Ishikawa (cell line): ENCODE measurements around the gene ATP10A.

Experiments used
- CEBPB ChIP-seq: IDR thresholded peaks from 2 replicates; pipeline ENCODE4 v1.6.1; 2012
- CREB1 ChIP-seq: IDR thresholded peaks from 2 replicates; pipeline ENCODE4 v1.6.1; 2012; ENCODE audit warnings: low read depth
- EGR1 ChIP-seq: IDR thresholded peaks from 2 replicates; pipeline ENCODE4 v1.6.1; 2012
- EP300 ChIP-seq: IDR thresholded peaks from 2 replicates; pipeline ENCODE4 v1.6.1; 2012; ENCODE audit warnings: borderline replicate concordance
- FOXM1 ChIP-seq: IDR thresholded peaks from 2 replicates; pipeline ENCODE4 v1.6.1; 2012; ENCODE audit warnings: low read depth, borderline replicate concordance
- MAX ChIP-seq: IDR thresholded peaks from 2 replicates; pipeline ENCODE4 v1.6.1; 2012
- NFIC ChIP-seq: IDR thresholded peaks from 2 replicates; pipeline ENCODE4 v1.6.1; 2012
- RAD21 ChIP-seq: IDR thresholded peaks from 2 replicates; pipeline ENCODE4 v1.6.1; 2012; ENCODE audit warnings: low read depth
- REST ChIP-seq: IDR thresholded peaks from 2 replicates; pipeline ENCODE4 v1.6.1; 2012; ENCODE audit warnings: low read depth, mild to moderate bottlenecking
- TAF1 ChIP-seq: IDR thresholded peaks from 2 replicates; pipeline ENCODE4 v1.6.1; 2012; ENCODE audit warnings: low read depth, mild to moderate bottlenecking
- TCF12 ChIP-seq: IDR thresholded peaks from 2 replicates; pipeline ENCODE4 v1.6.1; 2012; ENCODE audit warnings: low read depth
- TEAD4 ChIP-seq: IDR thresholded peaks from 2 replicates; pipeline ENCODE4 v1.6.1; 2012
- USF1 ChIP-seq: IDR thresholded peaks from 2 replicates; pipeline ENCODE4 v1.6.1; 2012
- YY1 ChIP-seq: IDR thresholded peaks from 2 replicates; pipeline ENCODE4 v1.6.1; 2012; ENCODE audit warnings: low read depth
- ZBTB7A ChIP-seq: IDR thresholded peaks from 2 replicates; pipeline ENCODE4 v1.6.1; 2012; ENCODE audit warnings: low read depth

Gene ATP10A

GRCh38 chr15:25687689-25688088, 175.4 kb downstream of the ATP10A start:
- no peak for TF ChIP-seq TEAD4
- TF ChIP-seq EGR1 = no peak
- no peak for TF ChIP-seq RAD21
- TF ChIP-seq REST = no peak
- TF ChIP-seq MAX = no peak
- TF ChIP-seq ZBTB7A = no peak
- TF ChIP-seq YY1 = no peak
- no peak for TF ChIP-seq FOXM1
- no peak for TF ChIP-seq USF1
- no peak for TF ChIP-seq EP300
- TF ChIP-seq CREB1 = no peak
- no peak for TF ChIP-seq NFIC
- TF ChIP-seq TAF1 = no peak
- TF ChIP-seq CEBPB = no peak
- TF ChIP-seq TCF12 = no peak

- no peak for TF ChIP-seq EGR1
- TF ChIP-seq EP300 = no peak
- TF ChIP-seq NFIC = no peak
- TF ChIP-seq ZBTB7A = no peak
- no peak for TF ChIP-seq FOXM1
- TF ChIP-seq YY1 = no peak
- TF ChIP-seq CREB1 = no peak
- no peak for TF ChIP-seq CEBPB
- no peak for TF ChIP-seq RAD21
- TF ChIP-seq TEAD4 = no peak
- no peak for TF ChIP-seq MAX
- TF ChIP-seq TCF12 = no peak
- TF ChIP-seq USF1 = no peak
- no peak for TF ChIP-seq REST
- no peak for TF ChIP-seq TAF1
Measured at GRCh38 chr15:25687276-25687675, 175.9 kb downstream of the ATP10A start.

GRCh38 chr15:25686780-25687179, 176.3 kb downstream of the ATP10A start:
- TF ChIP-seq YY1 (no peak), EGR1 (no peak), FOXM1 (no peak), RAD21 (no peak), TCF12 (no peak), ZBTB7A (no peak), USF1 (no peak), CEBPB (no peak), REST (no peak), NFIC (no peak)

GRCh38 chr15:25684521-25685431, 178.4 kb downstream of the ATP10A start:
- TF ChIP-seq TCF12 = no peak
- no peak for TF ChIP-seq REST
